ENCODE data around the gene ASL.
"Not testable (repeated sequence)": the region's sequence is repeated elsewhere in the genome, so short reads cannot be mapped to it uniquely, and the experiment has no call there.

ASL gene

GRCh38 chr7:66076462-66077329 is 1.1 kb downstream of the ASL start:
- no peak for DNase-seq (ENCODE audit: low spot score)

- no peak for DNase-seq (ENCODE audit: low spot score)
Observed at GRCh38 chr7:66078067-66078466, 2.4 kb downstream of the ASL start.

- DNase-seq (ENCODE audit: low spot score), result no peak
Observed at GRCh38 chr7:66082083-66082482, 6.5 kb downstream of the ASL start.

GRCh38 chr7:66082886-66083415 is 7.3 kb downstream of the ASL start:
- DNase-seq (ENCODE audit: low spot score), result no peak

- DNase-seq (ENCODE audit: low spot score), result no peak
Observed at GRCh38 chr7:66083677-66084076, 8.1 kb downstream of the ASL start.

- no peak for DNase-seq (ENCODE audit: low spot score)
Observed at GRCh38 chr7:66088861-66089838, 13.5 kb downstream of the ASL start.

GRCh38 chr7:66092654-66093053 is 17.0 kb downstream of the ASL start:
- DNase-seq (ENCODE audit: low spot score), result no peak

GRCh38 chr7:66095010-66095409 is 19.4 kb downstream of the ASL start:
- DNase-seq (ENCODE audit: low spot score), result no peak

GRCh38 chr7:66099232-66099550 is 23.6 kb downstream of the ASL start:
- no peak for DNase-seq (ENCODE audit: low spot score)

- DNase-seq (ENCODE audit: low spot score), result peak; percentile 80
Observed at GRCh38 chr7:66099551-66100407, 24.2 kb downstream of the ASL start.

- DNase-seq (ENCODE audit: low spot score), result no peak
Observed at GRCh38 chr7:66100408-66101050, 24.9 kb downstream of the ASL start.

- not testable (repeated sequence) for DNase-seq (ENCODE audit: low spot score)
Observed at GRCh38 chr7:66102168-66102567, 26.5 kb downstream of the ASL start.

GRCh38 chr7:66103994-66104393 is 28.4 kb downstream of the ASL start:
- DNase-seq (ENCODE audit: low spot score), result not testable (repeated sequence)

- no peak for DNase-seq (ENCODE audit: low spot score)
Observed at GRCh38 chr7:66105263-66105748, 29.7 kb downstream of the ASL start.

- not testable (repeated sequence) for DNase-seq (ENCODE audit: low spot score)
Observed at GRCh38 chr7:66108410-66108809, 32.8 kb downstream of the ASL start.

- no peak for DNase-seq (ENCODE audit: low spot score)
Observed at GRCh38 chr7:66110856-66111255, 35.2 kb downstream of the ASL start.

GRCh38 chr7:66114743-66115649 is 39.4 kb downstream of the ASL start, which contains the start of gene CRCP:
Gene CRCP (plus strand): TSS chr7:66114847. CDS start chr7:66114963, 116 bp downstream.
- peak; percentile 78 for DNase-seq (ENCODE audit: low spot score)

GRCh38 chr7:66116680-66117420 is 41.2 kb downstream of the ASL start:
- not testable (repeated sequence) for DNase-seq (ENCODE audit: low spot score)

GRCh38 chr7:66118603-66119002 is 43.0 kb downstream of the ASL start:
- DNase-seq (ENCODE audit: low spot score), result no peak
